ENCODE results near the gene RSPO1. TPM values are rescaled to one million over a fixed set of nuclear protein-coding genes. Genes with fewer than 3 reads are reported as not detected.

The RSPO1 gene
- total RNA-seq, 2 donors from 2014 or later: 0.27 to 0.32 TPM

- intact Hi-C loops (cut with DNase I): no loop called here
- no peak for TF ChIP-seq CTCF (IDR thresholded peaks at IDR 0.05)
- Histone ChIP-seq H3K9me3 (no peaks in the 10 kb centered on the region), H3K27me3 (no peaks in the 10 kb centered on the region), H3K4me1 (no peaks in the 10 kb centered on the region), H3K9ac (ENCODE audit: low read depth in 2 of 2, low read length in 2 of 2) (no peak overlapping the region), H3K36me3 (no peaks in the 10 kb centered on the region), H3K27ac (no peak overlapping the region), H3K4me3 (no peak overlapping the region)
- no peak for DNase-seq
Observed at GRCh38 chr1:37660664-37661063, 26.0 kb upstream of the RSPO1 start.

- no peak overlapping the region for H3K9ac ChIP-seq (ENCODE audit: low read depth in 2 of 2, low read length in 2 of 2)
- no peaks in the 10 kb centered on the region for H3K27me3 ChIP-seq
- no peaks in the 10 kb centered on the region for H3K36me3 ChIP-seq
- no peak for DNase-seq
- H3K4me1 ChIP-seq: no peaks in the 10 kb centered on the region
- TF ChIP-seq CTCF (IDR thresholded peaks at IDR 0.05): no peak
- no peak overlapping the region for H3K27ac ChIP-seq
- intact Hi-C loops (cut with DNase I): no loop called here
- no peaks in the 10 kb centered on the region for H3K9me3 ChIP-seq
- no peak overlapping the region for H3K4me3 ChIP-seq
Observed at GRCh38 chr1:37658486-37658885, 23.8 kb upstream of the RSPO1 start.

GRCh38 chr1:37657620-37658412 lies 23.1 kb upstream of the RSPO1 start:
- TF ChIP-seq CTCF (IDR thresholded peaks at IDR 0.05): no peak
- no peak overlapping the region for H3K9ac ChIP-seq (ENCODE audit: low read depth in 2 of 2, low read length in 2 of 2)
- no peaks in the 10 kb centered on the region for H3K36me3 ChIP-seq
- intact Hi-C loops (cut with DNase I): no loop called here
- H3K4me1 ChIP-seq: no peaks in the 10 kb centered on the region
- H3K27me3 ChIP-seq: no peaks in the 10 kb centered on the region
- no peak overlapping the region for H3K4me3 ChIP-seq
- no peak overlapping the region for H3K27ac ChIP-seq
- no peaks in the 10 kb centered on the region for H3K9me3 ChIP-seq
- DNase-seq: no peak

GRCh38 chr1:37656881-37657280 lies 22.2 kb upstream of the RSPO1 start:
- DNase-seq: no peak
- Histone ChIP-seq H3K36me3 (no peaks in the 10 kb centered on the region), H3K27ac (no peak overlapping the region), H3K9me3 (no peaks in the 10 kb centered on the region), H3K4me3 (no peak overlapping the region), H3K9ac (ENCODE audit: low read depth in 2 of 2, low read length in 2 of 2) (no peak overlapping the region), H3K27me3 (no peaks in the 10 kb centered on the region), H3K4me1 (no peaks in the 10 kb centered on the region)
- TF ChIP-seq CTCF (IDR thresholded peaks at IDR 0.05): no peak
- intact Hi-C loops (cut with DNase I): no loop called here

- no peak overlapping the region for H3K9ac ChIP-seq (ENCODE audit: low read depth in 2 of 2, low read length in 2 of 2)
- no peaks in the 10 kb centered on the region for H3K36me3 ChIP-seq
- H3K4me3 ChIP-seq: no peak overlapping the region
- no peak overlapping the region for H3K27ac ChIP-seq
- H3K4me1 ChIP-seq: no peaks in the 10 kb centered on the region
- no peak for TF ChIP-seq CTCF (IDR thresholded peaks at IDR 0.05)
- no peak for DNase-seq
- no peaks in the 10 kb centered on the region for H3K9me3 ChIP-seq
- intact Hi-C loops (cut with DNase I): no loop called here
- H3K27me3 ChIP-seq: no peaks in the 10 kb centered on the region
Observed at GRCh38 chr1:37656026-37656425, 21.3 kb upstream of the RSPO1 start.
